K562 (cell line): ENCODE measurements around the gene NCBP2. TPM values are rescaled to one million over a fixed set of nuclear protein-coding genes. Genes with fewer than 3 reads are reported as not detected.

Experiments
- CEBPB ChIP-seq: fragments of 450-650 bp; IDR thresholded peaks from 2 replicates; pipeline ENCODE4 v1.6.1; 2016; ENCODE audit warnings: missing genetic modification characterization, missing compliant biosample characterization
- ELK3 ChIP-seq: fragments of 450-650 bp; formaldehyde crosslinking; IDR thresholded peaks from 2 replicates; pipeline ENCODE4 v1.4.0; 2020; ENCODE audit warnings: mild to moderate bottlenecking
- FOXP1 ChIP-seq: sonication (generic); formaldehyde crosslinking; IDR thresholded peaks from 2 replicates; pipeline ENCODE4 v1.8.0; 2022; ENCODE audit warnings: mild to moderate bottlenecking, missing genetic modification reagents
- HNRNPK ChIP-seq: fragments of 200-400 bp; formaldehyde crosslinking; IDR thresholded peaks from one replicate; pipeline ENCODE4 v1.6.1; 2018; ENCODE audit warnings: mild to moderate bottlenecking, low read depth, low read length; ENCODE audit not compliant: poor library complexity, severe bottlenecking
- ILK ChIP-seq: fragments of 450-650 bp; IDR thresholded peaks from 2 replicates; pipeline ENCODE4 v1.6.1; 2016; ENCODE audit warnings: missing genetic modification characterization, low read depth, mild to moderate bottlenecking, missing compliant biosample characterization, moderate library complexity, borderline replicate concordance
- KLF10 ChIP-seq: fragments of 250-450 bp; sonication (Bioruptor Pico); IDR thresholded peaks from 2 replicates; pipeline ENCODE4 v1.6.1; 2021; ENCODE audit warnings: matching md5 sums
- NFXL1 ChIP-seq: fragments of 450-650 bp; formaldehyde crosslinking; IDR thresholded peaks from 2 replicates; pipeline ENCODE4 v1.4.0; 2021; ENCODE audit warnings: mild to moderate bottlenecking
- NONO ChIP-seq, 2 experiments: fragments of 200-400 bp in 1 of 2; fragments of 450-650 bp in 1 of 2; formaldehyde crosslinking in 1 of 2; IDR thresholded peaks; 2 replicates each; pipeline ENCODE4 v1.6.1; 2017; ENCODE audit warnings: low read depth in 2 of 2, mild to moderate bottlenecking in 2 of 2, moderate library complexity in 2 of 2, low read length in 1 of 2
- NRF1 ChIP-seq, 2 experiments: fragments of 450-650 bp; IDR thresholded peaks in 1 of 2; conservative IDR thresholded peaks in 1 of 2; 2 replicates each; pipeline ENCODE4 v1.6.1; 2014; ENCODE audit warnings: mild to moderate bottlenecking in 2 of 2
- PPARD ChIP-seq: fragments of 250-450 bp; sonication (Bioruptor Pico); IDR thresholded peaks from 2 replicates; pipeline ENCODE4 v1.8.0; 2022; ENCODE audit warnings: inconsistent platforms, mild to moderate bottlenecking, moderate library complexity
- RAD51 ChIP-seq: fragments of 450-650 bp; IDR thresholded peaks from 2 replicates; pipeline ENCODE4 v1.7.1; 2016; ENCODE audit warnings: low read depth, mild to moderate bottlenecking, borderline replicate concordance
- SMAD4 ChIP-seq: fragments of 250-450 bp; sonication (Bioruptor Pico); conservative IDR thresholded peaks from 2 replicates; pipeline ENCODE4 v1.8.0; 2021; ENCODE audit warnings: inconsistent platforms, mild to moderate bottlenecking, moderate library complexity
- SPI1 ChIP-seq: IDR thresholded peaks from 2 replicates; pipeline ENCODE4 v1.6.1; 2011; ENCODE audit warnings: low read depth, low read length, control low read depth, borderline replicate concordance
- STAG1 ChIP-seq: sonication (generic); formaldehyde crosslinking; IDR thresholded peaks from 2 replicates; pipeline ENCODE4 v1.5.0; 2020; ENCODE audit warnings: missing genetic modification reagents, borderline replicate concordance
- TOE1 ChIP-seq, 2 experiments: fragments of 450-650 bp in 1 of 2; sonication (generic) in 1 of 2; formaldehyde crosslinking in 1 of 2; IDR thresholded peaks; 2 replicates each; pipeline versions ENCODE4 v1.7.1 to v1.8.0; 2016 to 2022; ENCODE audit warnings: borderline replicate concordance in 2 of 2, mild to moderate bottlenecking in 2 of 2, antibody characterized with exemption in 1 of 2, inconsistent platforms in 1 of 2, low read depth in 1 of 2, missing genetic modification reagents in 1 of 2, moderate library complexity in 1 of 2
- ZNF274 ChIP-seq: IDR thresholded peaks from 2 replicates; pipeline ENCODE4 v1.6.1; 2011; ENCODE audit warnings: low read depth, mild to moderate bottlenecking, low read length, moderate library complexity, borderline replicate concordance
- polyA plus RNA-seq, 8 experiments: library from polyadenylated mRNA; depleted of rRNA in 4 of 8; stranded (reverse) in 5 of 8; unstranded in 3 of 8; fragments of >200 nt; fragmentation: Nextera tagmentation in 2 of 8; fragmentation: Illumina TruSeq in 1 of 8; extraction: Ambion mirVana in 2 of 8; extraction: Trizol in 1 of 8; gene quantifications; 2 replicates each; pipeline versions ENCODE4 v1.2.1 to v1.2.3, GENCODE V29; 2011 to 2014; ENCODE audit warnings: inconsistent platforms in 1 of 8, missing spikeins in 1 of 8
- total RNA-seq, 7 experiments: library from RNA; depleted of rRNA in 6 of 7; stranded (reverse); fragments of >200 nt in 6 of 7; fragmentation: Illumina TruSeq in 2 of 7; extraction: Trizol in 2 of 7; gene quantifications; 2 replicates each; pipeline versions ENCODE4 v1.2.1 to v1.2.3, GENCODE V29; 2011 to 2021; ENCODE audit warnings: low replicate concordance in 1 of 7
- TF ChIP-seq, protein P1 (sequence below): sonication (generic); formaldehyde crosslinking; IDR thresholded peaks from 2 replicates; pipeline ENCODE4 v1.8.0; 2022; ENCODE audit warnings: missing genetic modification reagents, mild to moderate bottlenecking, moderate library complexity, borderline replicate concordance
- TF ChIP-seq, protein P2 (sequence below): IDR thresholded peaks from 2 replicates; pipeline ENCODE4 v1.6.1; 2012; ENCODE audit warnings: low read depth, low read length, improper control_type of control experiment, borderline replicate concordance

The NCBP2 gene
- total and polyA plus RNA-seq, 9 of the 15 experiments (the other 6 are each of a cell fraction or from before 2014, with no cell fraction given), result 56.4 to 102 (median 82.3) TPM

DNA sequence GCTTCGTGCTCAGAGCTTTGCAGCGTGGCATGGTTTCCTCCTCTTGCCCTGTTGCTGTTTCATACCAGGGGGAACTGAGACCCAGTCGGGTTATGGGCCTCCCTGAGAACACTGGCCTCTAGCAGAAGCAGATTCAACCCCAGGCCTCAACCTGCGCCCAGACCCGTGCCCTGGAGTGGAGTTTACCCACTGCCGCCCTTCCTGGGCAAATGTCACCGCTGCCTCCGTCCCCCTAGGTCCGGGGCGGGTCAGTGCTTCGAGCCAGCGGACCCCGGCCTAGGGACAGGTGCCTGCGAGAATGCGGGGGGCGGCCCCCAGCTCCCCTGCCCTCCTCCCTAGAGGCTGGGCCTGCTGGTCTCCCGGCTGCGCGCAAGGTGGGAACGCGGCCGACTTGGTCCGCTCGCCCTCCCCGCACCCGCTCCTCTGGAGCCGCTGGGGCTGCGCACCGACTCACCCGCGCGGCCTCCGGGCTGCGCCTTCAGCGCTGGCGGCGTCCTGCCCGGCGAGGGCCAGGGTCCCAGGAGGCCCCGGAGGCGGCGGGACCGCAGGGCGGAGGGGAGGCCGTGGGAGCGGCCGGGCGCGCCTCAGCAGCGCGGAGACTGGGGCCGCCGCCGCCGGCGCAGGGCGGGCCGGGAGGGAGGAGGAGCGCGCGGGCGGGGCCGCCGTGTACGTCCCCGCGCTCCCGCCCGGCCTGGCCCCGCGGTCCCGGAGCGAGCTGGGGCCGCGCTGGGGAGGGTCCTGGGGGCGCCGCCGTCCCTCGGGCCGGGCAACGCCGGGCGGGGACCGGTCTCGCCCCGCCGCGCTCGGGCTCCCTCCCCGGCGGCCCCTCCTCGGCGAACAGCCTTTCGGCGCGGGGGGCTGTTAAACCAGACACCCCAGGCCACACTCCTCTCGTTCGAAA lies 26.2 kb upstream of the NCBP2 start, which contains the start of gene PIGZ (continued):
- TF ChIP-seq NONO (IDR thresholded peaks at IDR 0.05; ENCODE audit: low read depth in 2 of 2, low read length in 1 of 2) (peak; percentile 56 to 73; a peak in 3 of 4 replicates), ILK (tag) (no peak), FOXP1 (CRISPR knock-in tag) (peak; percentile 90), SPI1 (no peak), NFXL1 (no peak), ELK3 (CRISPR knock-in tag) (no peak), ZNF274 (no peak), RAD51 (no peak), STAG1 (no peak), NRF1 (conservative IDR thresholded peaks at IDR 0.05 in 1 of 2, IDR thresholded peaks at IDR 0.05 in 1 of 2) (peak; percentile 40 to 67; a peak in 3 of 4 replicates), CEBPB (tag) (no peak), HNRNPK (no peak), PPARD (CRISPR knock-in tag) (no peak), TOE1 (IDR thresholded peaks at IDR 0.05; ENCODE audit: borderline replicate concordance) (no peak), TOE1 (CRISPR knock-in tag; IDR thresholded peaks at IDR 0.05; ENCODE audit: borderline replicate concordance, low read depth) (no peak), SMAD4 (CRISPR knock-in tag) (no peak), KLF10 (no peak)
- TF ChIP-seq, protein P1, sequence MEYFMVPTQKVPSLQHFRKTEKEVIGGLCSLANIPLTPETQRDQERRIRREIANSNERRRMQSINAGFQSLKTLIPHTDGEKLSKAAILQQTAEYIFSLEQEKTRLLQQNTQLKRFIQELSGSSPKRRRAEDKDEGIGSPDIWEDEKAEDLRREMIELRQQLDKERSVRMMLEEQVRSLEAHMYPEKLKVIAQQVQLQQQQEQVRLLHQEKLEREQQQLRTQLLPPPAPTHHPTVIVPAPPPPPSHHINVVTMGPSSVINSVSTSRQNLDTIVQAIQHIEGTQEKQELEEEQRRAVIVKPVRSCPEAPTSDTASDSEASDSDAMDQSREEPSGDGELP, result 0 out of 2 replicates have a peak, but pooled peaks have one; percentile 13
- TF ChIP-seq, protein P2, sequence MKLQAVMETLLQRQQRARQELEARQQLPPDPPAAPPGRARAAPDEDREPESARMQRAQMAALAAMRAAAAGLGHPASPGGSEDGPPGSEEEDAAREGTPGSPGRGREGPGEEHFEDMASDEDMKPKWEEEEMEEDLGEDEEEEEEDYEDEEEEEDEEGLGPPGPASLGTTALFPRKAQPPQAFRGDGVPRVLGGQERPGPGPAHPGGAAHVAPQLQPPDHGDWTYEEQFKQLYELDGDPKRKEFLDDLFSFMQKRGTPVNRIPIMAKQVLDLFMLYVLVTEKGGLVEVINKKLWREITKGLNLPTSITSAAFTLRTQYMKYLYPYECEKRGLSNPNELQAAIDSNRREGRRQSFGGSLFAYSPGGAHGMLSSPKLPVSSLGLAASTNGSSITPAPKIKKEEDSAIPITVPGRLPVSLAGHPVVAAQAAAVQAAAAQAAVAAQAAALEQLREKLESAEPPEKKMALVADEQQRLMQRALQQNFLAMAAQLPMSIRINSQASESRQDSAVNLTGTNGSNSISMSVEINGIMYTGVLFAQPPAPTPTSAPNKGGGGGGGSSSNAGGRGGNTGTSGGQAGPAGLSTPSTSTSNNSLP, result no peak
